Muscle of arm (tissue), 12 donors: ENCODE results near the gene DNAH7. TPM values are rescaled to one million over a fixed set of nuclear protein-coding genes. Genes with fewer than 3 reads are reported as not detected.

Experiments used
- DNase-seq: peaks from one replicate; pipeline ENCODE4 v3.0.0-alpha.2; 2013
- polyA plus RNA-seq, 12 donors: library from polyadenylated mRNA; unstranded; fragments of 120-200 nt; gene quantifications; one replicate each; pipeline ENCODE4 v1.2.1, GENCODE V29; 2013; ENCODE audit not compliant: insufficient read length in 12 of 12

DNAH7 gene
- polyA plus RNA-seq, 12 donors = 0.12 to 0.71 (median 0.25) TPM; not detected in 2

- DNase-seq = no peak
These were observed 10.4 kb upstream of the DNAH7 start for GRCh38 chr2:196079052-196079451.

- no peak for DNase-seq
These were observed 9.2 kb upstream of the DNAH7 start for GRCh38 chr2:196077821-196078220.

- DNase-seq = no peak
These were observed 8.3 kb upstream of the DNAH7 start for GRCh38 chr2:196076778-196077568.

- no peak for DNase-seq
These were observed 6.6 kb upstream of the DNAH7 start for GRCh38 chr2:196075196-196075595.

GRCh38 chr2:196074631-196075030 lies 6.0 kb upstream of the DNAH7 start:
- DNase-seq = no peak

GRCh38 chr2:196073521-196073920 lies 4.9 kb upstream of the DNAH7 start:
- DNase-seq = no peak

GRCh38 chr2:196067088-196067382 lies 1.6 kb downstream of the DNAH7 start:
- DNase-seq = no peak

GRCh38 chr2:196066291-196067087 lies 2.1 kb downstream of the DNAH7 start:
- no peak for DNase-seq

GRCh38 chr2:196063773-196064172 lies 4.9 kb downstream of the DNAH7 start:
- DNase-seq = no peak

- no peak for DNase-seq
These were observed 9.1 kb downstream of the DNAH7 start for GRCh38 chr2:196059491-196059960.

- DNase-seq = no peak
These were observed 14.0 kb downstream of the DNAH7 start for GRCh38 chr2:196054631-196055030.

GRCh38 chr2:196046123-196046917 lies 22.3 kb downstream of the DNAH7 start:
- DNase-seq = no peak

- DNase-seq = no peak
These were observed 26.9 kb downstream of the DNAH7 start for GRCh38 chr2:196041786-196042185.

GRCh38 chr2:196040218-196040617 lies 28.4 kb downstream of the DNAH7 start:
- no peak for DNase-seq

- DNase-seq = no peak
These were observed 32.2 kb downstream of the DNAH7 start for GRCh38 chr2:196036442-196036841.

- DNase-seq = no peak
These were observed 50.6 kb downstream of the DNAH7 start for GRCh38 chr2:196018037-196018436.

GRCh38 chr2:196012314-196012713 lies 56.3 kb downstream of the DNAH7 start:
- no peak for DNase-seq

- DNase-seq = no peak
These were observed 68.1 kb downstream of the DNAH7 start for GRCh38 chr2:196000551-196000950.

GRCh38 chr2:195998070-195998469 lies 70.6 kb downstream of the DNAH7 start:
- no peak for DNase-seq

GRCh38 chr2:195995499-195995898 lies 73.1 kb downstream of the DNAH7 start:
- DNase-seq = no peak

- DNase-seq = no peak
These were observed 75.0 kb downstream of the DNAH7 start for GRCh38 chr2:195993623-195994022.

GRCh38 chr2:195985741-195986140 lies 82.9 kb downstream of the DNAH7 start:
- DNase-seq = no peak
